GM12892 (cell line): ENCODE measurements around the gene APOL4.

Experiments
- POLR2A ChIP-seq: IDR thresholded peaks from 2 replicates; pipeline ENCODE4 v1.6.1; 2011; ENCODE audit warnings: low read depth, low read length, control low read depth
- POLR2AphosphoS5 ChIP-seq: IDR thresholded peaks from 2 replicates; pipeline ENCODE4 v1.6.1; 2011; ENCODE audit warnings: low read depth, low read length, control low read depth
- TAF1 ChIP-seq: IDR thresholded peaks from 2 replicates; pipeline ENCODE4 v1.6.1; 2011; ENCODE audit warnings: low read depth, mild to moderate bottlenecking, control low read depth, low read length, borderline replicate concordance

DNA sequence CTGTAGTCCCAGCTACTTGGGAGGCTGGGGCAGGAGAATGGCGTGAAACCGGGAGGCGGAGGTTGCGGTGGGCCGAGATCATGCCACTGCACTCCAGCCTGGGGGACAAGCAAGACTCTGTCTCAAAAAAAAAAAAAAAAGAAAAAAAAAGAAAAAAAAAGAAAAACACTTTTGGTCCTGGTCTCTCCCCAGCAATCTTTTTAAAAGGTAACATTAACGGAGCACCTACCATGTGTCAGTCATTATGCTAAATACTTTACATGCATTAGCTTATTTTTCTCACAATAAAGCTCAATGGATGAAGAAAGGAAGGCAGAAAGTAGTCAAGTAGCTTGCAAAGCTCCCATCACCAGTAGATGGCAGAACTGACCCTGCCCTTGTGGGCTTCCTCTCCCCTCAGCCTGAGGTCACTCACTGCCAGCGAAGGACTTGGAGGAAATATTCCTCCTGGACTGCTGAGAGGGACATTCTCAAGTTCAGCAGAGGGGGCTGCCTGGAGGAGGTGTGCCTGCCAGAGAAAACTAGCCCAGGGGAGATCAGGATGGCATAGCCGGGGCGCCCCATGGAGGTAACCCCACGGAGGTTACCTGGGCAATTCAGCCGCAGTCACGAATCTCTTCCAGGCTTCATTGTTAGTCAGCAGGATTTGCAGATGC lies 56.6 kb downstream of the APOL4 start:
- TF ChIP-seq POLR2A (no peak), POLR2AphosphoS5 (no peak), TAF1 (no peak)
